ENCODE data around the gene NAGK. TPM values are rescaled to one million over a fixed set of nuclear protein-coding genes. Genes with fewer than 3 reads are reported as not detected.
"Not testable (repeated sequence)": the region's sequence is repeated elsewhere in the genome, so short reads cannot be mapped to it uniquely, and the experiment has no call there.

Gene NAGK
- total RNA-seq (2014; rRNA removed; shearing (Covaris generic)), result 35.0 and 43.6 TPM in 2 replicates

- in situ Hi-C loops (cut with HindIII; ENCODE audit: low sequenced_read_pairs), result no loop called here
- DNase-seq (ENCODE audit: low spot score), result peak; percentile 94
Observed at GRCh38 chr2:71068218-71069035, at the start of gene NAGK. TSS of gene NAGK (plus strand) at chr2:71068648. CDS start at chr2:71068684, 36 bp downstream.

- in situ Hi-C loops (cut with HindIII; ENCODE audit: low sequenced_read_pairs); DNase-seq (ENCODE audit: low spot score): not testable (repeated sequence)
Observed at GRCh38 chr2:71019989-71020388, 48.5 kb upstream of the NAGK start.

- DNase-seq (ENCODE audit: low spot score); in situ Hi-C loops (cut with HindIII; ENCODE audit: low sequenced_read_pairs): not testable (repeated sequence)
Observed at GRCh38 chr2:71021394-71021793, 47.1 kb upstream of the NAGK start.

- DNase-seq (ENCODE audit: low spot score); in situ Hi-C loops (cut with HindIII; ENCODE audit: low sequenced_read_pairs): not testable (repeated sequence)
Observed at GRCh38 chr2:71023553-71024243, 44.8 kb upstream of the NAGK start.

GRCh38 chr2:71036296-71036695, 32.2 kb upstream of the NAGK start:
- in situ Hi-C loops (cut with HindIII; ENCODE audit: low sequenced_read_pairs); DNase-seq (ENCODE audit: low spot score): not testable (repeated sequence)

- no peak for DNase-seq (ENCODE audit: low spot score)
Observed at GRCh38 chr2:71042287-71042686, 26.2 kb upstream of the NAGK start.

GRCh38 chr2:71043531-71044407, 24.7 kb upstream of the NAGK start:
- no peak for DNase-seq (ENCODE audit: low spot score)
- in situ Hi-C loops (cut with HindIII; ENCODE audit: low sequenced_read_pairs), result no loop called here

More at GRCh38 chr2:71042287-71042686, 26.2 kb upstream of the NAGK start:
- in situ Hi-C loops (cut with HindIII; ENCODE audit: low sequenced_read_pairs), result no loop called here

- no peak for DNase-seq (ENCODE audit: low spot score)
- in situ Hi-C loops (cut with HindIII; ENCODE audit: low sequenced_read_pairs), result no loop called here
Observed at GRCh38 chr2:71045151-71045550, 23.3 kb upstream of the NAGK start.

GRCh38 chr2:71045865-71046548, 22.4 kb upstream of the NAGK start:
- in situ Hi-C loops (cut with HindIII; ENCODE audit: low sequenced_read_pairs), result no loop called here
- DNase-seq (ENCODE audit: low spot score), result no peak

GRCh38 chr2:71048096-71048495, 20.4 kb upstream of the NAGK start:
- in situ Hi-C loops (cut with HindIII; ENCODE audit: low sequenced_read_pairs), result no loop called here
- DNase-seq (ENCODE audit: low spot score), result no peak

GRCh38 chr2:71049704-71050360, 18.6 kb upstream of the NAGK start:
- in situ Hi-C loops (cut with HindIII; ENCODE audit: low sequenced_read_pairs); DNase-seq (ENCODE audit: low spot score): not testable (repeated sequence)

- in situ Hi-C loops (cut with HindIII; ENCODE audit: low sequenced_read_pairs); DNase-seq (ENCODE audit: low spot score): not testable (repeated sequence)
Observed at GRCh38 chr2:71055206-71055740, 13.2 kb upstream of the NAGK start.

GRCh38 chr2:71060211-71060610, 8.2 kb upstream of the NAGK start:
- in situ Hi-C loops (cut with HindIII; ENCODE audit: low sequenced_read_pairs), result no loop called here

GRCh38 chr2:71060871-71061270, 7.6 kb upstream of the NAGK start:
- DNase-seq (ENCODE audit: low spot score), result no peak
- in situ Hi-C loops (cut with HindIII; ENCODE audit: low sequenced_read_pairs), result no loop called here

More at GRCh38 chr2:71060211-71060610, 8.2 kb upstream of the NAGK start:
- DNase-seq (ENCODE audit: low spot score), result no peak

- DNase-seq (ENCODE audit: low spot score), result no peak
- in situ Hi-C loops (cut with HindIII; ENCODE audit: low sequenced_read_pairs), result no loop called here
Observed at GRCh38 chr2:71063216-71063615, 5.2 kb upstream of the NAGK start.

GRCh38 chr2:71064110-71064611, 4.3 kb upstream of the NAGK start:
- no peak for DNase-seq (ENCODE audit: low spot score)
- in situ Hi-C loops (cut with HindIII; ENCODE audit: low sequenced_read_pairs), result no loop called here

- no peak for DNase-seq (ENCODE audit: low spot score)
- in situ Hi-C loops (cut with HindIII; ENCODE audit: low sequenced_read_pairs), result no loop called here
Observed at GRCh38 chr2:71064754-71065621, 3.5 kb upstream of the NAGK start.
